Cardiac fibroblast (primary cell): ENCODE results near the gene HDAC4.

Source experiments
- DNase-seq, 2 donors: peaks; one replicate each; pipeline versions ENCODE4 v3.0.0 to v3.0.0-alpha.2; 2010; ENCODE audit warnings: low read depth in 2 of 2
- H3K4me3 ChIP-seq, 2 donors: replicated peaks in 1 of 2; 1 replicate in 1 of 2; 2 replicates in 1 of 2; pipeline ENCODE4 v1.5.1; 2011; ENCODE audit warnings: low read depth in 2 of 2, low read length in 2 of 2, mild to moderate bottlenecking in 2 of 2, moderate library complexity in 1 of 2
- TF ChIP-seq, protein P1 (sequence below): IDR thresholded peaks from one replicate; pipeline ENCODE4 v1.5.1; 2011; ENCODE audit warnings: low read depth, mild to moderate bottlenecking, low read length, inconsistent platforms

HDAC4 gene

DNA sequence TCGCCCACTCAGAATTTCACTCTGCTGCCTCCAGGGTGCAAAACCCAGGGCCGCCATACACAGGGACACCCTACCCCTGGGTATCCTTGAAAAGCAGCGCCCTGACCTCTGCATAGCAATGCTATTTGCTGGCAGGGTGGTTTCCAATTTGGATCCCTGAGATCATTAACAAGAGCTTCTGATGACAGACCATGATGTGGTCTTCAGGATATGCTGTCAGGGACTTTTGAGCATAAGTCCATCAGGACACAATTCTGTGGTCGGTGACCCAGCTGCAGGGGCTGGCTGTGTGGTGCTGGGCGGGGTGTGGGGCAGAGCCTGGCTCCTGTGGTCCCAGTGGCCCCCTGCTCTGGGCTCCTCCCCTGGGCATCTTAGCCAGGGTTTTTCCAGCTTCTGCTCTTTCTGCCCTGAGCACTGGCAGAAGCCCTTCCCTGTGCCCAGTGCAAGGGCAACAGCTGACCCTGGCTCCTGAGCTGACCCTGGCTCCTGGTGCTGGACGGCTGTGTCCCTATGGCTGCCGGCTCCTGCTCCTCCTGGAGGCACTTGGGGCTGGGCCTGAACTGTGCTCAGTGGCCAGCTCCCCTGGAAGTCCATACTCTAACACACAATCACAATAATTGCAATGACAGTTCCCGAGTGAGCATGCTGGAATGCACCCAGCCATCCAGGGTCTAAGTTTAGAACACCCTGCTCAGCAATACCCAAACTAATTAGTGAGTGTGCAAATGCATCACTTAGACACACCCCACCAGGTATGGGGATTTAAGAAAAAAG, 271.5 kb downstream of the HDAC4 start:
- DNase-seq = no peak
- TF ChIP-seq, protein P1, sequence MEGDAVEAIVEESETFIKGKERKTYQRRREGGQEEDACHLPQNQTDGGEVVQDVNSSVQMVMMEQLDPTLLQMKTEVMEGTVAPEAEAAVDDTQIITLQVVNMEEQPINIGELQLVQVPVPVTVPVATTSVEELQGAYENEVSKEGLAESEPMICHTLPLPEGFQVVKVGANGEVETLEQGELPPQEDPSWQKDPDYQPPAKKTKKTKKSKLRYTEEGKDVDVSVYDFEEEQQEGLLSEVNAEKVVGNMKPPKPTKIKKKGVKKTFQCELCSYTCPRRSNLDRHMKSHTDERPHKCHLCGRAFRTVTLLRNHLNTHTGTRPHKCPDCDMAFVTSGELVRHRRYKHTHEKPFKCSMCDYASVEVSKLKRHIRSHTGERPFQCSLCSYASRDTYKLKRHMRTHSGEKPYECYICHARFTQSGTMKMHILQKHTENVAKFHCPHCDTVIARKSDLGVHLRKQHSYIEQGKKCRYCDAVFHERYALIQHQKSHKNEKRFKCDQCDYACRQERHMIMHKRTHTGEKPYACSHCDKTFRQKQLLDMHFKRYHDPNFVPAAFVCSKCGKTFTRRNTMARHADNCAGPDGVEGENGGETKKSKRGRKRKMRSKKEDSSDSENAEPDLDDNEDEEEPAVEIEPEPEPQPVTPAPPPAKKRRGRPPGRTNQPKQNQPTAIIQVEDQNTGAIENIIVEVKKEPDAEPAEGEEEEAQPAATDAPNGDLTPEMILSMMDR = no peak
- H3K4me3 ChIP-seq = no peak overlapping the region

DNA sequence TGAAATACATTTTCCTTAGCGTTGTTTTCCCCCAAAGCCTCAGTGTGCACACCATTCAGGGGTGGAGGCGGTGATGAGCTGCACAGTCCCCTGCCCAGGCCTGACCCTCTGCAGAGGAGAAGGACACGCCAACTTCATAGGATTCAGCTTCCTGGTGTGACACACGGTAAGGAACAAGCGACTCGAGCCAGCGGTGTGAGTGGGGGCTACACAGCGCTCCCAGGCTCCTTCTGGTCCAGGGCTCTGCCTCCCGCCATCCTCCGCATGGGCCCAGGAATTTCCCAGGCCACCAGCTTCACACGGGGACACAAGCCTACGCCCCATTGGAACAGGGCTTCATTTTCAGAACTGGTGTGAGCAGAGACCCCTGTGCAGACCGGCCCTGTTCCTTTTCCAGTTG, 272.1 kb downstream of the HDAC4 start:
- no peak overlapping the region for H3K4me3 ChIP-seq
- DNase-seq = no peak
- TF ChIP-seq, protein P1 = no peak

DNA sequence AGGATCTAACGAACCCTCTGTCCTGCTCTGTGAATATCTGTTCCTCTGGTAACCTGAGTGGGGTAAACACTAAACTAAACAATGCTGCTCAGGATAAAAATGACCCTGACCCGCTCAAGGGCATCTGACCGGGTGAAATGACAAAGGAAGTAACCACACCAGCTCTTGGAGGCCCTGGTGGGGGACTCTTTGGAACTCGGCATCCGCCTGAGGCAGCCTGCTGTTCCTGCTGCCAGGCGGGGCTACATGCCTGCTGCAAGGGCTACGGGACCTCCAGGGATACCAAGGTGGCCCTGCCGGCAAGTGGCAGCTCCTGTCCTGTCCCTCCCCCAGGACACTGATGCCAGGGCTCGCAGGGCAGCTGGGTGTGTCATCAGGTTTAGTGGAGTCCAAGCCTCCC, 273.3 kb downstream of the HDAC4 start:
- no peak overlapping the region for H3K4me3 ChIP-seq
- no peak for DNase-seq
- TF ChIP-seq, protein P1 = no peak

DNA sequence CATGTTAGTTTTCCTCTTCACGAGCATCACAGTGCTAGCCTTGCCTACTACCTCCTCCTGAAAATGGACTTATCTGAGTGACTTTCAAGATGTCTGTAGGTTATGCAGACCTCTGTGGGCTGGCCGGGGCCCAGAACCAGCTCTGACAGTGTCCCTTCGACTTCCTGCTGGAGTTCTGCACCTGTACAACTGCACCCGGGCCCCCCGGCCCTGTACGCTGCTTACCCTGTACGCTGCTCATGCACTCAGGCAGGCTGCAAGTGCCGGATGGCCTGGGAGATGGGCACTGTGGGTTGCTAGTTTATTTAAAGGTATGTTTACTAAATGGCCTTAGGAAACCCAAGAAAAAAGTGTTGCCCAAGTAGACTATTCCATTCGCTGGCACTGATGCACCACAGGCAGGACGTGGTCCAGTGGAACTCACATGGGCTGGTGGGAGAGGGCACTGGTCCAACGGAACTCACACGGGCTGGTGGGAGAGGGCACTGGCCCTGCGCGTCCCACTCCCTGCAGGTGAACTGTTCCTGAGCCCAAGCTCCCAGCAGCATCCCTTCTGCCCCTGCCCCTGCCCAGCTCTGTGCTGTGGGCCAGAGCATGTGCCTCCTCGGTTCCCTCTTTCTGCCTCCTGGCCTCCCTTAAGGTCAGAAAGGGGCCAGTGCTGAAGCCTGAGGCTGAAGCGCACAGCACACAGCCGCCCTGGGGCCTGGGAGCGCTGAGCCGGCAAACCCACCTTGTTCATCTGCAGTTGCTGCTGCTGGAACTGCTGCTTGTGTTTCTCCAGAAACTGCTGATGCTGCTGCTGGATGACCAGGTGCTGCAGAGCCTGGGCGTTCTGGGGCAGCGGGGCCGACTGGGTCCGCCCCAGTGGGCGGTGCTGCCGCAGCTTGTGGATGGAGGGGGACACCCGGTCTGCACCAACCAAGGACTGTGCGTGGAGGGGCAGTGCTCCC, 274.8 kb downstream of the HDAC4 start:
- H3K4me3 ChIP-seq = no peak overlapping the region
- DNase-seq = no peak
- TF ChIP-seq, protein P1 = no peak

DNA sequence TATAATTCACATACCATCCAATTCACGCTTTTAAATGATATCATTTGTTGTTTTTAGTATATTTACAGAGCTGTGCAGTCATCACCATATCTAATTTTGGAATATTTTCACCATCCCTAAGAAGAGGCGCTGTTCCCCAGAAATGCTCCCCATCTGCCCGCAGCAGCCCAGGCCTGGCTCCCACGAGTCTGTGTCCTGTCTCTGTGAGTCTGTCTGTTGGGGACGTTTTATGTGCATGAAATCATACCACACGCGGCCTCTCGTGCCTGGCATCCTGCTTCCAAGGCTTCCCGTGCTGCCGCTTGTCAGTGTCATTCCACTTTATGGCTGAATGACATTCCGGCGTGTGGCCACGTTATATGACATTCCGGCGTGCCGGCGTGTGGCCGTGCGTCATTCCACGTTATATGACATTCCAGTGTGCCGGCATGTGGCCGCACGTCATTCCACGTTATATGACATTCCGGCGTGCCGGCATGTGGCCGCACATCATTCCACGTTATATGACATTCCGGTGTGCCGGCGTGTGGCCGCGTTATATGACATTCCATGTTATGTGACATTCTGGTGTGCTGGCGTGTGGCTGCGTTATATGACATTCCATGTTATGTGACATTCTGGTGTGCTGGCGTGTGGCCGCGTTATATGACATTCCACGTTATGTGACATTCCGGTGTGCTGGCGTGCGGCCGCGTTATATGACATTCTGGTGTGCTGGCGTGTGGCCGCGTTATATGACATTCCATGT, 276.5 kb downstream of the HDAC4 start:
- DNase-seq = no peak
- no peak overlapping the region for H3K4me3 ChIP-seq
- TF ChIP-seq, protein P1 = no peak

DNA sequence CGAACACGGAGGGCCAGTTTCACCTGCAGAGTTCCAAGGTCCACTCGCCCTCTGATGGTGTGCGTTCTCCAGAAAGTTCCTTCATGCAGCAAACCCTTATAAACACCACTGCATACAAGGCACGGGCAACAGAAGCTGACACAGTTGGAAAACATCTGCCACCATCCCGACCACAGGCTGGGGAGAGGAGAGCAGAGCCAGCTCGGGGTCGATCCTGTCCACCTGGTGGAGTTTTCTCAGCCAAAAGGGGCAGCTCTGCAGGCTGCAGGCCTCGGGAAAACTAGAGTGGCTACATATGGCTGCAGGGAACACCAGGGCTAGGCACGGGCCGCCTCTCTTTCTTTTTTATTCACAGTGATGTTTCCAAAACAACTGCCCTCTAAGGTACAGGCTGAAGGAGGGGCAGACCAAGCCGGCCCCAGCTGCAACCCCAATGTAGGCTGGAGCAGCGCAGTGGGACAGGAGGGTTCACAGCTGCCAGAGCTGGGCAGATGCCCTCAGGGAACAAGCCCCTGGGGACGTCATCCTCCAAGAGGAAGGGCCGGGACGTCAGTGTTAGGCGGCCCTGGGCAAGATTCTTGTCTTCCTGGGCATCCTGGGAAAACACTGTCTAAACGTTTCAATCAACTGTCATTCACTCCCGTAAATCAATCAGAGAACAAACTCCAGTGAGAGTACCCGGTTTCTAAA, 278.3 kb downstream of the HDAC4 start:
- H3K4me3 ChIP-seq = no peak overlapping the region
- TF ChIP-seq, protein P1 = no peak
- no peak for DNase-seq
